H1 (cell line): ENCODE measurements around the gene TXNL4A. TPM values are rescaled to one million over a fixed set of nuclear protein-coding genes. Genes with fewer than 3 reads are reported as not detected.

Source experiments
- CTCF ChIA-PET: fragments of 300-600 bp; sonication (Branson Sonifier 250); formaldehyde crosslinking; loops from one replicate; lab custom pipeline; 2021; ENCODE audit not compliant: partially characterized antibody; lab: Charles Lee
- POLR2A ChIA-PET: fragments of 300-600 bp; sonication (Branson Sonifier 250); formaldehyde crosslinking; loops from one replicate; lab custom pipeline; 2021; ENCODE audit warnings: inconsistent platforms; ENCODE audit not compliant: partially characterized antibody; lab: Charles Lee
- DNase-seq, 2 experiments: peaks; one replicate each; pipeline versions ENCODE4 v3.0.0 to v3.0.0-alpha.2; 2010 to 2022; ENCODE audit warnings: low spot score in 2 of 2, low read depth in 1 of 2, mixed read lengths in 1 of 2
- FAIRE-seq: peaks from 2 replicates; lab custom pipeline; 2011; peaks lifted over from hg19 to GRCh38; lab: Jason Lieb, UNC
- H2AFZ ChIP-seq: 2 replicates; pipeline ENCODE4 v1.8.1; 2012; ENCODE audit warnings: low read length, inconsistent platforms
- H2AK5ac ChIP-seq: 2 replicates; pipeline ENCODE4 v1.6.1; 2013; ENCODE audit warnings: low read depth, low read length
- H2BK120ac ChIP-seq: replicated peaks from 2 replicates; pipeline ENCODE3; 2013; ENCODE audit warnings: low read depth, low read length, inconsistent platforms
- H2BK12ac ChIP-seq: 2 replicates; pipeline ENCODE4 v1.6.1; 2013; ENCODE audit warnings: low read depth, low read length
- H2BK15ac ChIP-seq: 2 replicates; pipeline ENCODE4 v1.6.1; 2013; ENCODE audit warnings: low read length
- H2BK20ac ChIP-seq: 2 replicates; pipeline ENCODE4 v1.6.1; 2013; ENCODE audit warnings: low read length
- H2BK5ac ChIP-seq: 2 replicates; pipeline ENCODE4 v1.6.1; 2013; ENCODE audit warnings: low read depth, low read length
- H3K14ac ChIP-seq: 2 replicates; pipeline ENCODE4 v1.6.1; 2013; ENCODE audit warnings: inconsistent platforms; ENCODE audit not compliant: insufficient read length
- H3K18ac ChIP-seq: 2 replicates; pipeline ENCODE4 v1.6.1; 2013; ENCODE audit warnings: low read length; ENCODE audit errors: extremely low read depth
- H3K23ac ChIP-seq: 2 replicates; pipeline ENCODE4 v1.6.1; 2013; ENCODE audit warnings: inconsistent platforms; ENCODE audit not compliant: insufficient read length
- H3K23me2 ChIP-seq: 2 replicates; pipeline ENCODE4 v1.6.1; 2013; ENCODE audit warnings: low read depth, low read length
- H3K27ac ChIP-seq: 2 replicates; pipeline ENCODE4 v1.6.1; 2011; ENCODE audit warnings: low read depth, low read length, inconsistent platforms
- H3K27me3 ChIP-seq, 4 experiments: replicated peaks in 1 of 4; 1 replicate in 1 of 4; 2 replicates in 3 of 4; pipeline versions ENCODE4 v1.6.1 to v1.8.1; 2011 to 2013; ENCODE audit warnings: low read length in 3 of 4, mild to moderate bottlenecking in 3 of 4, inconsistent platforms in 2 of 4, mixed read lengths in 2 of 4, moderate library complexity in 1 of 4; ENCODE audit not compliant: control insufficient read depth in 3 of 4, insufficient read depth in 3 of 4; ENCODE audit errors: extremely low read depth in 1 of 4
- H3K36me3 ChIP-seq, 4 experiments: 2 replicates each; pipeline versions ENCODE4 v1.6.1 to v1.8.1; 2011 to 2013; ENCODE audit warnings: mild to moderate bottlenecking in 4 of 4, low read length in 3 of 4, moderate library complexity in 2 of 4, control low read depth in 1 of 4, inconsistent platforms in 1 of 4; ENCODE audit not compliant: insufficient read depth in 4 of 4, control insufficient read depth in 2 of 4
- H3K4ac ChIP-seq: replicated peaks from 2 replicates; pipeline ENCODE3; 2013; ENCODE audit warnings: low read length, low read depth, mixed read lengths, inconsistent platforms; ENCODE audit not compliant: insufficient read length
- H3K4me1 ChIP-seq, 4 experiments: replicated peaks in 1 of 4; 1 replicate in 1 of 4; 2 replicates in 3 of 4; pipeline versions ENCODE4 v1.6.1 to v1.8.1; 2011 to 2013; ENCODE audit warnings: low read length in 3 of 4, inconsistent platforms in 2 of 4, mixed read lengths in 1 of 4; ENCODE audit not compliant: insufficient read depth in 4 of 4, control insufficient read depth in 3 of 4
- H3K4me2 ChIP-seq, 2 experiments: 2 replicates each; pipeline versions ENCODE4 v1.6.1 to v1.8.1; 2011 to 2013; ENCODE audit warnings: low read depth in 2 of 2, low read length in 2 of 2, control low read depth in 1 of 2, inconsistent platforms in 1 of 2, mild to moderate bottlenecking in 1 of 2; ENCODE audit not compliant: insufficient read depth in 1 of 2
- H3K4me3 ChIP-seq, 4 experiments: fragments of 200-600, 300-600 bp in 1 of 4; sonication (generic), shearing (Covaris generic), sonication (Bioruptor Twin) in 1 of 4; 2 replicates each; pipeline versions ENCODE4 v1.5.1 to v1.8.1; 2011 to 2016; ENCODE audit warnings: low read length in 4 of 4, low read depth in 3 of 4, control low read depth in 2 of 4, inconsistent platforms in 2 of 4, mild to moderate bottlenecking in 2 of 4, mixed read lengths in 1 of 4, moderate library complexity in 1 of 4; ENCODE audit not compliant: insufficient read depth in 2 of 4; ENCODE audit errors: extremely low read depth in 1 of 4
- H3K56ac ChIP-seq: replicated peaks from 2 replicates; pipeline ENCODE3; 2013; ENCODE audit warnings: low read depth, mild to moderate bottlenecking, mixed read lengths, low read length, inconsistent platforms; ENCODE audit not compliant: insufficient read length
- H3K79me1 ChIP-seq: 2 replicates; pipeline ENCODE4 v1.6.1; 2013; ENCODE audit warnings: low read depth, low read length, control low read depth
- H3K79me2 ChIP-seq, 2 experiments: 2 replicates each; pipeline versions ENCODE4 v1.6.1 to v1.8.1; 2012 to 2013; ENCODE audit warnings: low read length in 2 of 2, mild to moderate bottlenecking in 2 of 2, inconsistent platforms in 1 of 2; ENCODE audit not compliant: insufficient read depth in 2 of 2, control insufficient read depth in 1 of 2
- H3K9ac ChIP-seq, 4 experiments: replicated peaks in 1 of 4; 1 replicate in 1 of 4; 2 replicates in 3 of 4; pipeline versions ENCODE4 v1.6.1 to v1.8.1; 2011 to 2013; ENCODE audit warnings: low read depth in 3 of 4, low read length in 3 of 4, control low read depth in 2 of 4, mild to moderate bottlenecking in 2 of 4, moderate library complexity in 2 of 4, inconsistent platforms in 1 of 4; ENCODE audit errors: extremely low read depth in 1 of 4
- H3K9me3 ChIP-seq, 2 experiments: 2 replicates each; pipeline versions ENCODE4 v1.6.1 to v1.8.1; 2012 to 2013; ENCODE audit warnings: mild to moderate bottlenecking in 2 of 2, moderate library complexity in 2 of 2, control low read depth in 1 of 2, inconsistent platforms in 1 of 2, low read depth in 1 of 2, low read length in 1 of 2, mixed read lengths in 1 of 2; ENCODE audit not compliant: insufficient read depth in 2 of 2
- H4K20me1 ChIP-seq, 2 experiments: replicated peaks in 1 of 2; 2 replicates each; pipeline versions ENCODE3 to v1.8.1; 2011 to 2013; ENCODE audit warnings: inconsistent platforms in 2 of 2, low read length in 2 of 2, mild to moderate bottlenecking in 1 of 2; ENCODE audit not compliant: insufficient read depth in 2 of 2, control insufficient read depth in 1 of 2
- H4K5ac ChIP-seq: 2 replicates; pipeline ENCODE4 v1.6.1; 2013; ENCODE audit warnings: low read length, low read depth, mixed read lengths, inconsistent platforms; ENCODE audit not compliant: insufficient read length
- H4K8ac ChIP-seq: 2 replicates; pipeline ENCODE4 v1.8.0; 2013; ENCODE audit warnings: mild to moderate bottlenecking, moderate library complexity, low read length, inconsistent platforms; ENCODE audit not compliant: insufficient read depth; ENCODE audit errors: extremely low read depth
- H4K91ac ChIP-seq: replicated peaks from 2 replicates; pipeline ENCODE3; 2013; ENCODE audit warnings: low read length, mixed read lengths, inconsistent platforms; ENCODE audit not compliant: insufficient read length
- ATF2 ChIP-seq: IDR thresholded peaks from 2 replicates; pipeline ENCODE4 v1.6.1; 2012; ENCODE audit warnings: low read length, inconsistent platforms
- RFX5 ChIP-seq: IDR thresholded peaks from 2 replicates; pipeline ENCODE4 v1.6.1; 2011; ENCODE audit warnings: low read depth, low read length, improper control_type of control experiment, borderline replicate concordance
- TEAD4 ChIP-seq: IDR thresholded peaks from 2 replicates; pipeline ENCODE4 v1.6.1; 2012; ENCODE audit warnings: low read depth, low read length, inconsistent platforms, mixed read lengths
- WGBS, 2 experiments: shearing (Covaris generic) in 1 of 2; methylation state at CpG; one replicate each; pipeline versions ENCODE4 v1.1.6 to v1.1.7; 2013 to 2015; ENCODE audit warnings: low lambda C conversion rate in 2 of 2, mixed read lengths in 2 of 2, inconsistent platforms in 1 of 2, low coverage in 1 of 2, missing lambda C conversion rate in 1 of 2; ENCODE audit not compliant: insufficient replicate concordance in 2 of 2, insufficient coverage in 1 of 2, insufficient read length in 1 of 2; ENCODE audit errors: extremely low coverage in 1 of 2, missing lambda C conversion rate in 1 of 2; 5-methylcytosine and 5-hydroxymethylcytosine counted together
- polyA plus RNA-seq, 7 experiments: library from polyadenylated mRNA; depleted of rRNA in 3 of 7; stranded (reverse) in 5 of 7; unstranded in 2 of 7; fragments of >200 nt in 5 of 7; fragments of 200-250 nt in 2 of 7; gene quantifications; 1 replicate in 5 of 7; 2 replicates in 1 of 7; 4 replicates in 1 of 7; pipeline versions ENCODE4 v1.2.1 to v1.2.3, GENCODE V29; 2011 to 2013; ENCODE audit warnings: missing spikeins in 2 of 7, mixed read lengths in 2 of 7
- total RNA-seq: library from RNA; stranded (reverse); fragmentation: NEBNext Ultra II Directional; extraction: Animal tissue kit (Norgen Biotek cat#: 25700); gene quantifications from 2 replicates; pipeline ENCODE4 v1.2.1, GENCODE V29; 2021

Gene TXNL4A
- total and polyA plus RNA-seq, 2 of the 8 experiments (the other 6 are each of a cell fraction or from before 2014, with no cell fraction given): 169 to 181 TPM

GRCh38 chr18:79970419-79971133 is 17.8 kb downstream of the TXNL4A start:
- Histone ChIP-seq H4K91ac (no peak overlapping the region), H3K4me1 (peaks cover 0 to 1% (median under 1%) of the 10 kb centered on the region in 4 experiments; a peak in 3 of 7 replicates), H3K4ac (no peak overlapping the region), H3K23me2 (no peaks in the 10 kb centered on the region), H3K18ac (no peak overlapping the region), H2BK20ac (no peak overlapping the region), H3K79me1 (peaks cover 2% of the 10 kb centered on the region; the same call in 1 of the 2 replicates), H3K56ac (no peak overlapping the region), H2AK5ac (no peak overlapping the region), H2BK15ac (no peak overlapping the region), H2AFZ (no peak overlapping the region), H4K8ac (no peak overlapping the region), H2BK120ac (no peak overlapping the region), H3K9ac (no peak overlapping the region), H3K4me2 (no peak overlapping the region), H2BK5ac (no peak overlapping the region), H3K27me3 (no peaks in the 10 kb centered on the region; a peak in 1 of 7 replicates), H3K9me3 (no peaks in the 10 kb centered on the region), H3K79me2 (peaks cover 0 to 22% of the 10 kb centered on the region in 2 experiments; a peak in 2 of 4 replicates), H3K36me3 (peaks cover 0 to 29% (median 15%) of the 10 kb centered on the region in 4 experiments), H4K20me1 (peaks cover 3 to 9% of the 10 kb centered on the region in 2 experiments), H4K5ac (no peak overlapping the region), H3K14ac (no peak overlapping the region), H3K27ac (no peak overlapping the region), H3K4me3 (no peak overlapping the region), H3K23ac (no peak overlapping the region), H2BK12ac (no peak overlapping the region)
- TF ChIP-seq TEAD4: no peak
- TF ChIP-seq ATF2: no peak
- no peak for TF ChIP-seq RFX5
- ChIA-PET CTCF (no interaction called here), POLR2A (interaction anchor here (0.8 kb wide), 1 partner anchor 11 kb away, joined by 3 read pairs; no protein-coding TSS in a partner anchor)
- FAIRE-seq (no peak), DNase-seq (no peak)
- WGBS, 2 experiments: 93% methylated on average over 12 of the region's 12 CpGs; no CpG with 5 or more reads in 1 of the 2 experiments
